Measurements from ENCODE around the gene HAVCR2.
"Not testable (repeated sequence)": the region's sequence is repeated elsewhere in the genome, so short reads cannot be mapped to it uniquely, and the experiment has no call there.

Gene HAVCR2

GRCh38 chr5:157047898-157048297 lies 60.9 kb downstream of the HAVCR2 start:
- H3K9me3 ChIP-seq (ENCODE audit: control insufficient read depth in 1 of 2, low read length in 2 of 2), result no peaks in the 10 kb centered on the region
- no peak overlapping the region for H3K9ac ChIP-seq (ENCODE audit: low read depth in 1 of 2, low read length in 2 of 2)
- no peaks in the 10 kb centered on the region for H3K36me3 ChIP-seq (ENCODE audit: control insufficient read depth in 1 of 2, insufficient read depth in 2 of 2, low read length in 2 of 2)
- H3K4me3 ChIP-seq (ENCODE audit: low read depth in 1 of 2, low read length in 2 of 2), result no peak overlapping the region
- H3K4me1 ChIP-seq (ENCODE audit: control insufficient read depth in 1 of 2, insufficient read depth in 2 of 2, low read length in 2 of 2), result no peaks in the 10 kb centered on the region
- H3K27ac ChIP-seq (ENCODE audit: low read depth, low read length), result no peak overlapping the region
- H3K27me3 ChIP-seq (ENCODE audit: control insufficient read depth in 1 of 2, insufficient read depth in 2 of 2, low read length in 2 of 2), result no peaks in the 10 kb centered on the region

GRCh38 chr5:157047016-157047415 lies 61.8 kb downstream of the HAVCR2 start:
- not testable (repeated sequence) for H3K4me3 ChIP-seq (ENCODE audit: low read depth in 1 of 2, low read length in 2 of 2); H3K27me3 ChIP-seq (ENCODE audit: control insufficient read depth in 1 of 2, insufficient read depth in 2 of 2, low read length in 2 of 2); H3K9me3 ChIP-seq (ENCODE audit: control insufficient read depth in 1 of 2, low read length in 2 of 2); H3K36me3 ChIP-seq (ENCODE audit: control insufficient read depth in 1 of 2, insufficient read depth in 2 of 2, low read length in 2 of 2); H3K27ac ChIP-seq (ENCODE audit: low read depth, low read length); H3K9ac ChIP-seq (ENCODE audit: low read depth in 1 of 2, low read length in 2 of 2); H3K4me1 ChIP-seq (ENCODE audit: control insufficient read depth in 1 of 2, insufficient read depth in 2 of 2, low read length in 2 of 2)

GRCh38 chr5:157046041-157046440 lies 62.8 kb downstream of the HAVCR2 start:
- no peak overlapping the region for H3K27ac ChIP-seq (ENCODE audit: low read depth, low read length)
- H3K9me3 ChIP-seq (ENCODE audit: control insufficient read depth in 1 of 2, low read length in 2 of 2), result no peaks in the 10 kb centered on the region

GRCh38 chr5:157045601-157046000 lies 63.2 kb downstream of the HAVCR2 start:
- Histone ChIP-seq H3K9me3 (ENCODE audit: control insufficient read depth in 1 of 2, low read length in 2 of 2) (no peaks in the 10 kb centered on the region), H3K4me3 (ENCODE audit: low read depth in 1 of 2, low read length in 2 of 2) (no peak overlapping the region), H3K27ac (ENCODE audit: low read depth, low read length) (no peak overlapping the region), H3K4me1 (ENCODE audit: control insufficient read depth in 1 of 2, insufficient read depth in 2 of 2, low read length in 2 of 2) (no peaks in the 10 kb centered on the region), H3K9ac (ENCODE audit: low read depth in 1 of 2, low read length in 2 of 2) (no peak overlapping the region), H3K27me3 (ENCODE audit: control insufficient read depth in 1 of 2, insufficient read depth in 2 of 2, low read length in 2 of 2) (no peaks in the 10 kb centered on the region), H3K36me3 (ENCODE audit: control insufficient read depth in 1 of 2, insufficient read depth in 2 of 2, low read length in 2 of 2) (no peaks in the 10 kb centered on the region)

More at GRCh38 chr5:157046041-157046440, 62.8 kb downstream of the HAVCR2 start:
- no peak overlapping the region for H3K4me3 ChIP-seq (ENCODE audit: low read depth in 1 of 2, low read length in 2 of 2)
- H3K36me3 ChIP-seq (ENCODE audit: control insufficient read depth in 1 of 2, insufficient read depth in 2 of 2, low read length in 2 of 2), result no peaks in the 10 kb centered on the region
- no peak overlapping the region for H3K9ac ChIP-seq (ENCODE audit: low read depth in 1 of 2, low read length in 2 of 2)
- H3K27me3 ChIP-seq (ENCODE audit: control insufficient read depth in 1 of 2, insufficient read depth in 2 of 2, low read length in 2 of 2), result no peaks in the 10 kb centered on the region
- no peaks in the 10 kb centered on the region for H3K4me1 ChIP-seq (ENCODE audit: control insufficient read depth in 1 of 2, insufficient read depth in 2 of 2, low read length in 2 of 2)

- H3K4me1 ChIP-seq (ENCODE audit: control insufficient read depth in 1 of 2, insufficient read depth in 2 of 2, low read length in 2 of 2), result no peaks in the 10 kb centered on the region
- no peaks in the 10 kb centered on the region for H3K27me3 ChIP-seq (ENCODE audit: control insufficient read depth in 1 of 2, insufficient read depth in 2 of 2, low read length in 2 of 2)
- H3K9me3 ChIP-seq (ENCODE audit: control insufficient read depth in 1 of 2, low read length in 2 of 2), result no peaks in the 10 kb centered on the region
- no peak overlapping the region for H3K9ac ChIP-seq (ENCODE audit: low read depth in 1 of 2, low read length in 2 of 2)
- H3K4me3 ChIP-seq (ENCODE audit: low read depth in 1 of 2, low read length in 2 of 2), result no peak overlapping the region
- no peak overlapping the region for H3K27ac ChIP-seq (ENCODE audit: low read depth, low read length)
- no peaks in the 10 kb centered on the region for H3K36me3 ChIP-seq (ENCODE audit: control insufficient read depth in 1 of 2, insufficient read depth in 2 of 2, low read length in 2 of 2)
These were observed 70.2 kb downstream of the HAVCR2 start for GRCh38 chr5:157038568-157039187.
